ENCODE data around the gene ADAP2. TPM values are rescaled to one million over a fixed set of nuclear protein-coding genes. Genes with fewer than 3 reads are reported as not detected.

ADAP2 gene
- total and polyA plus RNA-seq, 2 of the 8 experiments (the other 6 are each of a cell fraction or from before 2014, with no cell fraction given) = 0.76 to 1.1 TPM

DNA sequence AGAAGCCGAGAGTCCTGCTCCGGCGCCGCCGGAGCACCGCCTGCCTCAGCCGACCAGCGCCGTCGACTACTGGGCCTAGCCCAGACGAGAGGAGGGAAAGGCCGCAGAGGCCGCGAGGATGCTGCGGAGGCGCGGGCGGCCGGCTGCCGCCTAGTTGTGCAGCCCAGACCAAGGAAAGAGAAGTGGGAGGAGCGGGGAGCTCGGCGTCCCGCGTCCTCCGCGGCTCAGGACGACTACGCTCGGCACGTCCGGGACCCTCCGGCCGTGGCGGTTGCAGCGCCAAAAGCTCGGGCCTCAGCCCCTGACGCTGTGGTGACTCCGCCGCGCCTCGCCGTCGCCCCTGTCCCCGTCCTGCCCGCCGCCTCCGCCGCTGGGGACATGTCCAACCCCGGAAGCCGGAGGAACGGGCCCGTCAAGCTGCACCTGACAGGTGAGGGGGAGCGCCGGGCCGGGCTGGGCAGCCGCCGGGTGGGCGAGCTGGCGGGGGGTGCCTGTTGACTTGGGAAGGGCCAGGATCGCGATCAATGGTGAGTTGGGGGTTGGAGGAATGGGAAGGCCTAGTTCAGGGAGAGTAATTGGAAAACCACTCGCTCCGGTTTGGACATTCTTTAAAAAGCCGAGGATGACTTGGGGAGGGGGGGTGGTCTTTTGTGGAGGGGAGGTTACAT is 86.8 kb downstream of the ADAP2 start:
- Histone ChIP-seq H2BK12ac (ENCODE audit: low read depth, low read length) (no peak overlapping the region), H3K79me2 (ENCODE audit: control insufficient read depth in 1 of 2, insufficient read depth in 2 of 2, low read length in 2 of 2) (no peaks in the 10 kb centered on the region), H4K20me1 (replicated peaks in 1 of 2; ENCODE audit: control insufficient read depth in 1 of 2, insufficient read depth in 2 of 2, low read length in 2 of 2) (no peaks in the 10 kb centered on the region), H3K4ac (replicated peaks; ENCODE audit: insufficient read length, low read depth, low read length) (no peak overlapping the region), H4K8ac (ENCODE audit: extremely low read depth, insufficient read depth, low read length) (peak overlapping the region; percentile 89; the same call in 1 of the 2 replicates), H3K56ac (replicated peaks; ENCODE audit: insufficient read length, low read depth, low read length) (no peak overlapping the region), H3K9ac (replicated peaks in 1 of 4; ENCODE audit: extremely low read depth in 1 of 4, low read depth in 3 of 4, low read length in 3 of 4) (peak overlapping the region in 3 of 4 experiments; percentile 25 to 47 (median 25); a peak in 3 of 7 replicates), H3K23me2 (ENCODE audit: low read depth, low read length) (peaks cover 6% of the 10 kb centered on the region; the same call in 1 of the 2 replicates), H3K79me1 (ENCODE audit: low read depth, low read length) (no peaks in the 10 kb centered on the region), H3K23ac (ENCODE audit: insufficient read length) (no peak overlapping the region), H2BK120ac (replicated peaks; ENCODE audit: low read depth, low read length) (no peak overlapping the region), H4K5ac (ENCODE audit: insufficient read length, low read depth, low read length) (no peak overlapping the region), H4K91ac (replicated peaks; ENCODE audit: insufficient read length, low read length) (no peak overlapping the region), H3K14ac (ENCODE audit: insufficient read length) (no peak overlapping the region), H3K18ac (ENCODE audit: extremely low read depth, low read length) (no peak overlapping the region; the same call in 1 of the 2 replicates), H3K9me3 (ENCODE audit: insufficient read depth in 2 of 2, low read depth in 1 of 2, low read length in 1 of 2) (no peaks in the 10 kb centered on the region), H2BK20ac (ENCODE audit: low read length) (no peak overlapping the region), H2BK5ac (ENCODE audit: low read depth, low read length) (no peak overlapping the region), H3K4me2 (ENCODE audit: insufficient read depth in 1 of 2, low read depth in 2 of 2, low read length in 2 of 2) (peak overlapping the region; percentile 73 to 98), H3K4me3 (ENCODE audit: extremely low read depth in 1 of 4, insufficient read depth in 2 of 4, low read depth in 3 of 4, low read length in 4 of 4) (peak overlapping the region; percentile 59 to 71 (median 66)), H2AFZ (ENCODE audit: low read length) (peak overlapping the region; percentile 82), H2BK15ac (ENCODE audit: low read length) (no peak overlapping the region), H3K4me1 (replicated peaks in 1 of 4; ENCODE audit: control insufficient read depth in 3 of 4, insufficient read depth in 4 of 4, low read length in 3 of 4) (no peaks in the 10 kb centered on the region), H3K36me3 (ENCODE audit: control insufficient read depth in 2 of 4, insufficient read depth in 4 of 4, low read length in 3 of 4) (no peaks in the 10 kb centered on the region), H3K27ac (ENCODE audit: low read depth, low read length) (no peak overlapping the region), H3K27me3 (replicated peaks in 1 of 4; ENCODE audit: control insufficient read depth in 3 of 4, extremely low read depth in 1 of 4, insufficient read depth in 3 of 4, low read length in 3 of 4) (peaks cover 0 to 7% (median 6%) of the 10 kb centered on the region in 4 experiments; a peak in 5 of 7 replicates), H2AK5ac (ENCODE audit: low read depth, low read length) (no peak overlapping the region)
- ChIA-PET POLR2A (ENCODE audit: partially characterized antibody) (interaction anchor here (1.0 to 2.2 kb wide), 3 partner anchors 13 to 37 kb away, joined by 3 to 15 read pairs (median 4); partner anchors contain the start of gene RNF135), CTCF (ENCODE audit: partially characterized antibody) (interaction anchor here (0.6 to 1.6 kb wide), 6 partner anchors 9 to 897 kb away, joined by 3 to 6 read pairs (median 3); no protein-coding TSS in a partner anchor)
- FAIRE-seq (no peak), DNase-seq (ENCODE audit: low read depth in 1 of 2, low spot score in 2 of 2) (peak; percentile 9 to 87)
- WGBS, 2 experiments (ENCODE audit: extremely low coverage in 1 of 2, insufficient coverage in 1 of 2, insufficient read length in 1 of 2, insufficient replicate concordance in 2 of 2, low coverage in 1 of 2, low lambda C conversion rate in 2 of 2, missing lambda C conversion rate in 1 of 2) = 3% methylated on average over 35 of the region's 65 CpGs; no CpG with 5 or more reads in 1 of the 2 experiments
- TF ChIP-seq POLR2AphosphoS5 (IDR thresholded peaks at IDR 0.05; ENCODE audit: low read depth, low read length) (no peak), ZNF274 (IDR thresholded peaks at IDR 0.05; ENCODE audit: borderline replicate concordance, extremely low read depth, low read length) (no peak), RNF2 (IDR thresholded peaks at IDR 0.05; ENCODE audit: borderline replicate concordance, low read depth, low read length, missing control alignments, poor library complexity, severe bottlenecking) (no peak), RBBP5 (IDR thresholded peaks at IDR 0.05; ENCODE audit: borderline replicate concordance, low read depth, low read length) (no peak; the same call in 1 of the 2 replicates), JUND (IDR thresholded peaks at IDR 0.05; ENCODE audit: low read length) (no peak), CBX5 (IDR thresholded peaks at IDR 0.05; ENCODE audit: low read depth, low read length) (no peak), GABPA (IDR thresholded peaks at IDR 0.05; ENCODE audit: borderline replicate concordance, insufficient read depth, low read length) (no peak), SAP30 (IDR thresholded peaks at IDR 0.05; ENCODE audit: insufficient read depth, insufficient replicate concordance, low read length) (no peak), CEBPB (IDR thresholded peaks at IDR 0.05; ENCODE audit: low read depth, low read length) (no peak), MAX (IDR thresholded peaks at IDR 0.05) (peak; percentile 65), GTF2F1 (IDR thresholded peaks at IDR 0.05; ENCODE audit: borderline replicate concordance, low read depth, low read length) (no peak)

Measured in H1 (cell line).